OCI-LY3 (cell line): ENCODE data around the gene TIMELESS.

Experiments used
- CTCF ChIP-seq: fragments of 200-600, 300-600 bp; sonication (generic); IDR thresholded peaks from 2 replicates; pipeline ENCODE4 v1.5.1; 2014; ENCODE audit warnings: antibody characterized with exemption, low read length, low read depth
- EZH2phosphoT487 ChIP-seq: fragments of 200-600 bp; shearing (Covaris generic); IDR thresholded peaks from 2 replicates; pipeline ENCODE4 v1.6.1; 2018; ENCODE audit warnings: antibody characterized with exemption, mixed run types, low read depth

- no peak for TF ChIP-seq CTCF
- TF ChIP-seq EZH2phosphoT487, result no peak
These were observed 73.4 kb downstream of the TIMELESS start for GRCh38 chr12:56375598-56376434.
